Heart left ventricle (tissue), 13 donors: ENCODE results near the gene MB.

Source experiments
- POLR2A ChIP-seq, 2 donors: fragments of 450-650 bp; IDR thresholded peaks; one replicate each; pipeline ENCODE4 v1.6.1; 2017; ENCODE audit warnings: antibody characterized with exemption in 2 of 2, mild to moderate bottlenecking in 2 of 2, moderate library complexity in 2 of 2
- TF ChIP-seq, protein P1 (sequence below), 12 donors: fragments of 200-600 bp; sonication (generic) in 4 of 12; IDR thresholded peaks; one replicate each; pipeline versions ENCODE4 v1.5.0 to v1.8.0; 2018 to 2022; ENCODE audit warnings: antibody characterized with exemption in 12 of 12, mild to moderate bottlenecking in 5 of 12
- donor health status: ischemic (EF 13 %, LVEDD 7.1; RV severe dilation, severe dysfunction).
- donor health status: DM: no; HTN: yes; CAD: no.
- donor health status: DM: no; HTN: no; CAD: no.
- donor health status: ischemic (EF 25% LVEDD 6.9; RV normal size, moderate dysfunction).
- donor health status: ischemic (EF 25% LVEDD 5.7; RV mildly dilated, moderate dysfunction).
- donor health status: ischemic (EF 35%, LVEDD 5.7; RV mildly dilated, moderate dysfunction).
- donor health status: nonischemic (EF 11% LVEDD 7.7; RV severe dilation, severe dysfunction).
- donor health status: DM: yes; HTN: yes; CAD: no.
- donor health status: PGD.
- donor health status: ischemic (EF 29% LVEDD 5.4; RV normal size, mild dysfunction).
- donor health status: nonischemic (EF 23%, LVEDD 6.1; RV moderate dilation, normal function).

DNA sequence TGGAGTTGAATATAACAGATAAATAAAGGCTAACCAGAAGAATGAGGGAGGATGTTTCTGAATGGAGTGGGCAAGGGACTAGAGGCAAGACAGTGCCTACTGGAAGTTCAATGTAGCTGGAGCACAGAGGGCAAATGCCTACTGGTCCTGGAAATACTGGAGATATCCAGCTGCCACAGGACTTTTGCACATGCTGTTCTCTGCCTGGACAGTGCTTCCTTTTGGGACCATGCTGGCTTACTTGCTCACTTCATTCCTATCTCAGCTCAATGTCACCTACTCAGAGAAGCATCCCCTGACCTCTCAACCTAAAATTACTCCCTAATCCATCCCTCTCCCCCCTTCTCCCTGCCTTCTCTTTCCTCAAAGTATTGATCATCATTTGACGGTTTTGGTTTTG, 56.3 kb downstream of the MB start:
- TF ChIP-seq, protein P1, sequence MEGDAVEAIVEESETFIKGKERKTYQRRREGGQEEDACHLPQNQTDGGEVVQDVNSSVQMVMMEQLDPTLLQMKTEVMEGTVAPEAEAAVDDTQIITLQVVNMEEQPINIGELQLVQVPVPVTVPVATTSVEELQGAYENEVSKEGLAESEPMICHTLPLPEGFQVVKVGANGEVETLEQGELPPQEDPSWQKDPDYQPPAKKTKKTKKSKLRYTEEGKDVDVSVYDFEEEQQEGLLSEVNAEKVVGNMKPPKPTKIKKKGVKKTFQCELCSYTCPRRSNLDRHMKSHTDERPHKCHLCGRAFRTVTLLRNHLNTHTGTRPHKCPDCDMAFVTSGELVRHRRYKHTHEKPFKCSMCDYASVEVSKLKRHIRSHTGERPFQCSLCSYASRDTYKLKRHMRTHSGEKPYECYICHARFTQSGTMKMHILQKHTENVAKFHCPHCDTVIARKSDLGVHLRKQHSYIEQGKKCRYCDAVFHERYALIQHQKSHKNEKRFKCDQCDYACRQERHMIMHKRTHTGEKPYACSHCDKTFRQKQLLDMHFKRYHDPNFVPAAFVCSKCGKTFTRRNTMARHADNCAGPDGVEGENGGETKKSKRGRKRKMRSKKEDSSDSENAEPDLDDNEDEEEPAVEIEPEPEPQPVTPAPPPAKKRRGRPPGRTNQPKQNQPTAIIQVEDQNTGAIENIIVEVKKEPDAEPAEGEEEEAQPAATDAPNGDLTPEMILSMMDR (IDR thresholded peaks at IDR 0.05): no peak
- TF ChIP-seq POLR2A (IDR thresholded peaks at IDR 0.05): no peak
